NCI-H2107 treated with DMSO at 0.1 percent for 48 hours (cell line): ENCODE data around the gene FAM107A.
A peak's percentile ranks its signal among the peaks of the same experiment; 100 is the strongest.

Source experiments
- DNase-seq: peaks from one replicate; lab custom pipeline; 2025; ENCODE audit not compliant: unreplicated experiment; lab: John Stamatoyannopoulos, UW

The FAM107A gene, protein sequence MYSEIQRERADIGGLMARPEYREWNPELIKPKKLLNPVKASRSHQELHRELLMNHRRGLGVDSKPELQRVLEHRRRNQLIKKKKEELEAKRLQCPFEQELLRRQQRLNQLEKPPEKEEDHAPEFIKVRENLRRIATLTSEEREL

DNA sequence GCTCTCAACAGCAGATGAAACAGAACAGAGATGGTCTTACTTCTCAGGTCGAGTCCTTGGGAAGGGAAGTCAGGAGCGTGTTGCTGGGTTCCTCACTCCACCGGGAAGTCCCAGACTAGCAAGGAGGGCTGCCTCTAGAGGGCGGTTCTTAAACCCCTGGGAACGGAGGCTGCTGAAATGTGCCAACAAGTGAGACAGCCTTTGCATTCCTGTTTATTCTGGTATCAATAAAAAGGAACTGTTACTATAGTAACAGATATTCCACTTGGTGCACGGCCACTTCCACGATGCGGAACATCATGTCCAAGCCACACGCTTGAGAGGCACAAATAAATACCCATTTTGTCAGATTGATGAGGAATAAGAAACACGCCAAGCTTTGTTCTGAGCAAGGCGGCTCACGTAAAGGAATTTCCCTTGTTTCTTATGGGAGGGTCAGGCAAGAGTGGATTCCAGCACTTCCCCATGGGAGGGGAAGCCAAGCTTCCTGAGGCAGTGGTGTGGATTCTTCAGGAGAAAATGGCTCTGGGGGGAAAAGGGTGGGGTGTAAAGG is at the start of gene FAM107A:
FAM107A (minus strand) TSS at position 123 of the 553 bp plus-strand sequence. CDS start 7,531 bp downstream, outside the sequence.
- DNase-seq, result no peak

DNA sequence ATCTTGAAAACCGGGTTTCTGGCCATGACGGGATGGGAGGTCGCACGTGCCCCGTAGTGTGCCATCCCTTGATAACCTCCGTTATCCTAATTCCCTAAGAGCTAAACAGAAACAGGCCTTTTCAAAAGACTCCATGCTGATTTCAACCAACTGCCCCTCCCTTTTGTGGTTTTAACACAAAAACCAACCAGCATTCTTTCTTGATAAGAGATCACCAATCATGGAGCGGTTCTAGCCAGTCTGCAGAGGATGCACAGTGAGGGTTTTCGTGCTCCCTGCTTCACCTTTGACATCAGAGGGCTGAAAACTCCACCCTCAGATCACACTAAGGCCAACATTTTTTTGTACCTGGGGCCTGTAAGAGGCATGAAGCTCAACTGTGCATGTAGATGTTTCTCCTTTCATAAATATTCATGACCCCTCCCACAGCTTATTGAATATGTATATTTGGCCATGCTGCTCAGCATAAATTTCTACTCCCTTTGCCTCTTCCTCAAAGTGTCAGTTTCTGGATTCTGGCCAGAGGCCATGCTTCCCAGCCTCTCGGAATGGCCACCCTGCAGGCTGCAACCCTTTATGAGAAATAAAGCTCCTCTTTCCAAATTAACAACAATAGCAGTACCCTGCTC is 48.1 kb upstream of the FAM107A start:
- DNase-seq, result no peak

DNA sequence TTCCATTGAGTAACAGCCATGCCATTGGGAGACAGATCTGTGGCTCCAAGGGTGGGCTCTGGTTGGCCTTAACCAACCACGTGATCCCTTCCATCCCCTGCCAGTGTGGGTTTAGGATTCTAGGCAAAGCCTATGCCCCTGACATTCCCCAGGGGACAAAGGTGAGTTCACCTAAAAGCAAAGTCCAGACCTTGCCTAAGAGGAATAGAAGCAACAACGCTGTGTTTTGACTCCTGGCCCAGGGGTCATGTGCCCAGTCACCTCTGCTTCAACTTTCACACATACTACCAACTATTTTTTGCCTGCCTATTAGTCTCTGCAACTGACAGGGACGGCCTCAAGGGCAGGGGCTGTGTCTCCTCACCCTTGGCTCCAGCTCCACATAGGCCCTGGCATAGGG is 47.4 kb upstream of the FAM107A start:
- no peak for DNase-seq

DNA sequence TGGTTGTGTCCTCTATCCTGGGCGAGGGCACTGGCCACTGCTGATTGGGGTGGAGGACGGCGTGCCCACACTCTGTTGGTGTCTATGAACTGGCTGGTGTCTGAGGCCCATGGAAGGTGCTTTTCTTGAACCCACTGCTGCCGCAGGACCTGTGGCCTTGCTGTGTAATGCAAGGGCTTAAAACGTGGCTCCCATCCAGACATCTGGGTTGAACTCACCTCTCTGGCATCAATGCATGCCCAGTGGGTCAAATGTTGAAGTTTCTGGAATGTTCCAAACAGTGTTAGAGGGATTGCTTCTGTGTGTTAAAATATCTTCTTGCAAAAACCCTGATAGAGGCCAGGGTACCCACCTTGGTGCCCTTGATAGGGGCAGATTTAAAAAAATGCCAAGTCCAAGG is 46.8 kb upstream of the FAM107A start:
- no peak for DNase-seq

DNA sequence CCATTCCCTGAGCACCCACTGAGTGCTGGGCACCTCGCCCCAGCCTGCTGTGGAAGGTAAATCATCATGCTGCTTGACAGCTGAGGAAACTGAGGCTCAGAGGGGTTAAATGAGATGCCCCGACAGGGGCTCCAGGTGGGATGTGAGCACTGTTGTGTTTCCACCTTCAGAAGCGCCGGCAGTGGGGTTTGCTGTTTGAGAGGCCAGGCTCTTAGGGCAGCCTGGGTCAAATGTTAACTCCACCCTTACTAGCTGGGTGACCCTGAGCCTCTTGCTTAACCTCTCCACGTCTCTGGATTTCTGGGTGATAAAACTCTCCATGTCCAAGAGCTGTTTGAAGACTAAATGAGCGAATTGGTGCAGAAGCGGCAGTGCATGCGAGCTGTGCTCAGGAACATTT is 46.3 kb upstream of the FAM107A start:
- no peak for DNase-seq

DNA sequence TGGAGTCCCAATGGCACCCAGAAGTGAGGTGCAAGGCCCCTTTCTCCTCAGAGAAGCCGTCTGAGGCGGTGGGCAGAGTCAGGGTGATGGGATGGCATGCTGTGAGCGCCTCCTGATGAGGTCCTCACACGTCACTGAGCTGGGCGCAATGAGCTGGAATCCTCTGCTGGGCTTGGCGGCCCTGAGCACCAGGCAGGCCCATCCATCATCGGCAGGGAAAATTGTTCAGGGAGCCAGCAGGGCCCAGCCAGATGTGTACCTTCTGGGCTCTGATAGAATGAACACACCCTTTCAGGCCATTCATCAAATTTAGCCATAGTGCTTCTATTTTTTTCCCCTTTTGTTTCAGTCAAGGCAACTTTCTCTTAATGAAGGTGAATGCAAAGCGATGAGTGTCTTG is 45.7 kb upstream of the FAM107A start:
- no peak for DNase-seq

DNA sequence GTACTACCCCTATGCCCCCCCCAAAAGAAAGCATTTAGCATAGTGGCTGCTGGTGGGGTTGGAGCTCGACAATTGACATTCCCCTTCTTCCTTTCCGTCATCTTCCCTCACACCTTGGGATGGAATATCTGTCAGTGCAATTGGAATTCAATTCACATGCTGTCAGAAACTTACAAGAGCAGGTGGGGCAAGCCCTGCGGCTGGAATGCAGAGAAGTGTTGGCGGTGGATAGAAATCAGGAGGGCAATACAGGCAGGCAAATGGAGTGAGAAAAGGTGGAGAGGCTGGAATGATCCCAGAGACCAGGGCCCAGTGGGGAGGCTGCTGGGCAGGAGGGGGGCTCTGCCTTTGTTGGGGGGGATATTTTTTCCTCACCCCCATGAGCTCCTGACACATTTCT is 45.2 kb upstream of the FAM107A start:
- DNase-seq, result no peak

DNA sequence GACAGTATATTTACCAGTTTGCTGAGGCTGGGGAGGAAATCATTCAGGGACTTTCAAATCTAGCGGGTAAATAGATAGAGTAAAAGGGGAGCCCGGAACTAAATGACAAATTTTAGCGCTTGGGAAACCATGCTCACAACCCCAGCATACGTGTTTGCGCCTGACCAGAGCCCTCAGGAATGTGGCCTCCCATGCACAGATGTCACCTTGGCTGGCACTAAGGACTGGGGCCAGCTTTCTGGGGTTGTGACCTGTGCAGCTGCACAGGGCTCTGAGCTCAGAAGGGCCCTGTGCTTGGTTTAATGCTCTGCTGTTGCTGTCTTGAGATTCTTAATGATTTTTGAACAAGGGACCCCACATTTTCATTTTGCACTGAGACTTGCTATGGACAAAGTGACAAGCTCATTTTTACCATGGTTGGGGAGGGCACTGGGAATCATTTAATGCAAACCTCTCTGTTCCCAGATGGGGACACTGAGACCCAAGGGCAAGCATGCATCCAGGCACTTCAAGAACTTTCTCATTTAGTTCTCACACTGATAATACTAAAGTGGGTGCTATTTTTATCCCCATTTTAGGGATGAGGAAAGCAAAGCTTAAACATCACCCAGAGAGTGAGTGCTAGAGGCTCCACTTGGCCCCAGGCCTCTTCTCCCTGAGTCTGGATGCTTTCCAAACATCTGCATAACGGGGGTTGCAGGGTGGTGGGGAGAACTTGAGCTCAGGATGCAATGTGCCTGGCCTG is 44.1 kb upstream of the FAM107A start:
- no peak for DNase-seq

DNA sequence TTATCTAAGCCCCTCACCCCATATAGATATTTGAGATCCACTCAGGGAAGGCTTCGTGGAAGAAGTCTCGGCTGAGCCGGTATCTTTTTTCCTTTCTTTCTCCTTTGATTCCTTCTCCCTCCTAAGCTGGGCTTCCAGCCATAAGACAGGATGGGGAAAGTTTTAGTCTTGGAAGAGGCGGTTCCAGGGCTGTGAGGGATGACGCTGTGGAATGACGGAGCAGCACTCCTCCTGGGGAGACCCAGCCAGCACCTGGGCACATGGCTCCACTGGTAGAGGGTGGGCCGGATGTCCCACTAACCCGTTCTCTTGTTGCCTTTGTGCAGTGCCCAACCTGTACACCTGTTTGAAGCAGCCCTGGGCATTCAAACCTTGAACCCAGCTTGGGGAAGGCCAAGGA is 43.2 kb upstream of the FAM107A start:
- DNase-seq, result no peak

DNA sequence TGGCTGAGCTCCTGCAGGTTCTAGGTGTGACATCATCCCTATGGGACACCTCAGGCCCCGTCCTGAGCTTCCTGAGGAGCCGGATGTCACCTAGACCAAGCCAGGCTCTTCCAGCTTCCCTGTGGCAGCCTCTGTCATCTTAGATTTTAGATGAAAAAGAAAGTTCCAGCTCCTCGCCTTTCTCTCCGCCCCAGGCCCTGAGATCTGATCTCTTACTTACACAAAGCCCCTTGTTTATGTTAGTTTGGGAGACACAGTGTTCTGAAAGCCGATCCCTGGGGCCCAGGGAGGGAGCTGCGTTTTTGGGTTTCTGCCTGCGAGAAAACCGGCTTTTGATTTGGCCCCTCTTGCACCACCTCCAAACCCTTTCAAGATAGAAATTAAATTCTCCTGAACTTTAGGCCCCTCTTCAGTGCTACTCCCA is 40.2 kb upstream of the FAM107A start:
- no peak for DNase-seq

DNA sequence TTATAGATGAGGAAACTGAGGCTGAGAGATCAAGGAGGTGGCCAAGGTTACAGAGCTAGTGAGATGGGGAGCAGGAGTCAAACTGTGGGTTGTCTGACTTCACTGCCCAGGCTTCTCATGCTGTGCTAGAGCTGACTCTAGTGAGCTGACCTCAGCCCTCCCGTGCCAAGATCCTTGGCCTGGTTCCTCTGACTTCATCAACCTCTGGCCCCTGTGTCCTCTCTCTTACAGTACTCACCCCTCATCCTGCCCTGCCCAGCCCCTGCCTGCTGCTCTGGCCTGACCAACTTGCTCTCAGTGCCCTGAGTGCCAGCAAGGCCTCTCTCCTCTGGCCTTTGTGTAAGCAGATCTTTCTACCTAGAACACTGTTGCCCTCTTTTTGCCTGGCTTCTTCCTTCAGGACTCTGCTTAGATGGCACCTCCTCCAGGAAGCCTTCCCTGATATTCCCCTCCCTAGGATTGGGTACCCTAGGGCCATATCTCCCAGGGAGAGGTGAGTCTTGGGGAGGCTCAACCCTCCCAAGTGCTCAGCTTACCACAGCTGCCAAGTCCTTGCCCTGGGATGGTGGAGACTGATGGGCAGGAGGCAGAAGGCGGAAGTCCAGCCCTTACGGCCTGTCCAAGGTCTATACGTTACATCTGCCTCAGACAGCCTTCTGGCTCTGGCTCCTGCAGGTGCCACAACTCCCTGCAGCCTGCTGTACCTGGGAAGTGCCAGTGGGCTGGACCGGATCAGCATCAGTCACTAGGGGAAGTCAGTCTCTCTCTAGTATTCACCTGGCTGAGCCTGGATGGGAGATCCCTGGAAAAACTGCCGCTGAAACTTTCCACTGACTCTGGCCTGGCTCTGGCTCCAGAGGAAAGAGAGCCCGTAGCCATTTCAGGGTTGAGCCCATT is 36.3 kb upstream of the FAM107A start:
- DNase-seq, result no peak

DNA sequence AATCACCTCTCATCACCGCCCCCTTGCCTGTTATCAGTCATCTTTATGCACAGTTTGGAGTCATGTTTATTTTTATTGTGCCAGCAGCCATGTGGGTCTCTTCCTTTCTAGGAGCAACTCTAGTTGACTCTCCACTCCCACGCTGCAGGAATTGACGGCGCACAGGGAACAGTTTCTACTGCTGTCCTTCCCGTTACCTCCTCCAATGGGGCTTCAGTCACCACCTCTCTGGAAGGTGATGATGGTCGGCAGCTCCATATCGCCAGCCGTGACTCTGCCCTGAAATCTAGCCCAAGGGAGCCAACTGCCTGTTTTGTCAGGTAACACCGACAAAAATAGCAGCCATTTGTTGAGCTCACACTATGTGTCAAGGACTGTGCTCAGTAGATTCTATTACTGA is 35.6 kb upstream of the FAM107A start:
- no peak for DNase-seq

DNA sequence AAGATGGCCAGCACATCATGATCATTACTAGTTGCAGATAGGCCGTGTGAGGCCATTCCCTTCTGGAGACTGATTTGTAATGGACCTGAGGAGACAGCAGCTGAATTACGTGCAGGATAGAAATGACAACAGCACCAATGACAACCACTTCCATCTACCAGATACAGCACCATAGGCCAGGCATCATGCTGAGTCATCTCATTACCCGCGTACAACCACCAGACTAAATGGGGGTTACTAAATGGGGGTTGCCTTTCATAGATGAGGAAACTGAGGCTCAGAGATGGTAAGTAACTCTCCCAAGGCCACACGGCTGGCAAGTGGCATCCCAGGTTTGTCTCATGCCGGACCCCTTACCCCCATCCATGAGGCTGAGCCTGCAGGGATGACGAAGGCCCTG is 32.8 kb upstream of the FAM107A start:
- DNase-seq, result no peak

DNA sequence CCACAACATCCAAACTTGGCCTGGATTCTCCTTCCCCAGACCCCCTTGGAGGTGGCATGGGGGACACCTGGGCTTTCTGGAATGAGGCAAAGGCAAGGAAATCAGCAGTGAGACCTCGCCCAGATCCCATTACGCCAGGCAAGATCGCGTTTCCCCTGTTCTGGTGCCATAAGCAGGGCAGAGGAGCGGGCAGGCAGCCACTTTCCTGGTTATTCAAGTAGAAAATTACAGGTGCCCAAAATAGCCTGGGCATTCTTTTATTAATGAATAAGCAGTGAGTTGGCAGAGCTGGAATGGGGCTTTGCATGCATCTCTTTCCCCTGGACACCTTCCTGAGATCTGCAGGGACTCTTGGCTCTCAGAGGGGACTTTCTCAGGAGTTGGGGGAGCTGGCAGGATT is 31.5 kb upstream of the FAM107A start:
- peak; percentile 38 for DNase-seq

DNA sequence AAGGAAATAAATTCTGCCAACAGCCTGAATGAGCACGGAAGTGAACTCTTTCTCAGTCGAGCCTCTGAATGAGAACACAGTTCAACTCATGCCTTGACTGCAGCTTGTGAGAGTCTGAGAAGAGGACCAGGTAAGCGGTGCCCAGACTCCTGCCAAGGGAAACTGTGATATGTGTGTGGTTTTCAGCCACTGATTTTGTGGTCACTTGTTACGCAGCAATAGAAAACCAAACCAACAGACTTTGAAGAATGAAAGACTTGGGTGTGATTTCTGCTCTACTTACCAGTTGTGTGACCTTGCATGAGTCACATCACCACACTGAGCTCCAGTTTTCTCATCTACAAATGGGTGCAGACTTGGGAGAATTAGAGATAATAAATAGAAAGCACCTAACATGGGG is 30.6 kb upstream of the FAM107A start:
- DNase-seq, result no peak

DNA sequence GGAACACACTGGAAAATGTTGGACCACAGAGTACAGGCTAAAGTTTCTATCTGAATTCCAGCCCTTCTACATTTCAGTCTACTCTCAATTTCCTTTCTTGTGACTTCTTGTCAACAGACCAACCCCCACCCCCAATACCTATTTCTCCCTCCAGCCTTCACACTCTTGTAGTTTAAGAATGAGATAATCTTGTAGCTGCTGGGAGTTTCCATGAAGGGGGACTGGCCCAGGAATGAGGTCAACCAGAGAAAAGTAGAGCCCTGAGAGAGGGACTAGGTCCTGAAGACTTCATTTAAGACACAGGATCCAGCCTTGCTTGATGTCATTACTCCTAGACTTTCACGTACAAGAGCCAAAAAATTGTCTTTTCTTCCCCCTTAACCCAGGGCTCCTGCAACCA is 29.5 kb upstream of the FAM107A start:
- DNase-seq, result no peak

DNA sequence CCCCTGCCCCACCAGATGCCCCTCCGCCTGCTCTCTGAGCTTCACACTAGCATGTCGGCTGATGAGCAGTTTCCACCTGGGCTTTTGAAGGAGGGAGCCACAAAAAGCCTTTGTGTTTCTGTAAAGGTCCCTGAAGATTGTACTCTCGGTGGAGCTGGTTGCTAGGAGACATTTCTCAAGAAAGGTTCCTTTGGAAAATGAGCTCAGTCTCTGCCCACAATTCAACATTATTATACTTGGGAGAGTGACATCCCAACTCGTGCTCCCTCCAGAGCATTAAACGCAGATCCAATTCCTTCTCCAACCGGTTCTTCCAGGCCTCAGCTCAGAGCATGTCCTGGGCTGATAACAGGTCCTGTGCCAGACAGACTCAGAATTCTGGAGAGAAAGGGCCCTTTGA is 26.8 kb upstream of the FAM107A start:
- DNase-seq, result no peak

DNA sequence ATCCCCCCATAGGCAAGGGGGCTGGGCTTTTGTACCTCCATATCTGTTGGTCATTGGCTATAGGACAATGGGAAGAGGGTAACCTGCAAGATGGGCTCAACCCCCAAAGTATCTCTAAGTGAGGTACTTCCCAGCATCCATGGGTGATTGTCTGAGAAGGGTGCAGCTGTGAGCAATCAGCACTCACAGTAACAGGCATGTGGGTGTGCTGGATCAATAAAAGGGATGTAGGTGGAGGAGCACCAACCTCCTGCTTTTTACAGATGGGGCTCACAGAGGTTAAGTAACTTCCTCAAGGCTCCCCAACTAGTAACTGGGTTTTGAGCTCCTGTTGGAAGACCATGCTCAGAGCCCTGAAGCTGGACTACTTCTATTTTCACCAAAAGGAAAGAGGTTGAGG is 26.4 kb upstream of the FAM107A start:
- no peak for DNase-seq

DNA sequence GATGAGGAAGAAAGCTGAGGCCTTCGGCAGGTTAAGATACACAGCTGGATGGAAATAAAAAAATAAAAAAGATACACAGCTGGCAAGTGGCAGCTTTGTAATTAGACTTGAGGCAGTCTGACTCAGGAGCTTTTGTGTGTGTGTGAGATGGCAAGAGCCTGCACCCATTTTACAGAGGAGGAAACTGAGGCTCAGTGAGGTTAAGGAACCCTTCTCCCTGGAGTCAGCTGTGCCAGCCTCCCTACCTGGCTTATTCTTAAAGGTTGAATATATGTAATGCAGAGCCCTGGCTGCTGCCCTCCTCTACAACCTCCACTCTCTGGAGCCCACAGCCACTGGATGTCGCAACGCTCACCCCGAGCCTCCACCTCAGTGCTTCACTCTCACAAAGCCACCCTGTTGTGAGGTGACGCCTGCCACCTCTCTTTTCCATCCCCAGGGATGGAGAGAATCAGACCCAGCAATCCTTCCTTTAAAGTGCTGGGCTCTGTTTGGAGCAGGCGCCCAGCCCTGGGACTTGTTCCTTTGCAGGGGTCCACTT is 20.6 kb upstream of the FAM107A start:
- peak; percentile 60 for DNase-seq

DNA sequence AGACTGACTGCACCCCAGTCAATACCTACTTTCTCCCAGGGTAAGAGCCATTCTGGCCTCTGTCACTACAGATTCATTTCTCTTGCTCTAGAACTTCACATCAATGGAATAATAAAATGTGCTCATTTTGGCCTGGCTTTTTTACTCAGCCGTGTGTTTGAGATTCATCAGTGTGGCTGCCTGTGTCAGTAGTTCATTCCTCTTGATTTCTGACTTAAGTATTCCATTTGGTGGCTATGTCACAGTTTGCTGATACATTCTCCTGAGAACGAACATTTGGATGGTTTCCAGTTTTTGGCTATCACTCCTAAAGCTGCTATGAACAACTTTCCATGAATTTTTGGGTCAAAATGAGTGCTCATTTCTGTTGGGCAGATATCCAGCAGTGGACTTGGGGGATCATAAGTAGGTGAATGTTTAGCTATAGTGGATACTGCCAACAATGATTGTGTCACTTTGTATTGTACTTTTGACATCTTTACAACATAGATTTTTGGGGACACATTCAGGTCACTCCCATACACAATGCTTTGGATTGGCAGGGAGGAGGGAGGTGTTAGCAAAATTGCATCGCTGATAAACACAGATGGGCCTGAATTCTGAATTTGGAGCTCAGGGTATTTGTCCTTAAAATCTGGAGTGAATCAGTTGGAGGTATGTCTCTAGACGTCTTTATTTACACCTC is 19.8 kb upstream of the FAM107A start:
- no peak for DNase-seq
